Neural cell (in vitro differentiated cells): ENCODE data around the gene DMGDH.

Experiments used
- CTCF ChIP-seq: fragments of 450-650 bp; IDR thresholded peaks from 2 replicates; pipeline ENCODE4 v1.5.1; 2014; ENCODE audit warnings: antibody characterized with exemption, mild to moderate bottlenecking, moderate library complexity; ENCODE audit not compliant: poor library complexity, severe bottlenecking
- EP300 ChIP-seq: fragments of 450-650 bp; conservative IDR thresholded peaks from 2 replicates; pipeline ENCODE4 v1.6.1; 2014; ENCODE audit warnings: antibody characterized with exemption, mild to moderate bottlenecking, moderate library complexity; ENCODE audit not compliant: poor library complexity, severe bottlenecking
- EZH2 ChIP-seq: fragments of 200-600, 300-800 bp; shearing (Covaris generic), sonication (generic); IDR thresholded peaks from 2 replicates; pipeline ENCODE4 v1.6.1; 2014; ENCODE audit warnings: antibody characterized with exemption, low read length, borderline replicate concordance, mild to moderate bottlenecking; ENCODE audit not compliant: insufficient read depth, poor library complexity, severe bottlenecking
- TF ChIP-seq, protein P1 (sequence below): IDR thresholded peaks from 2 replicates; pipeline ENCODE4 v1.6.1; 2012; ENCODE audit warnings: borderline replicate concordance

- TF ChIP-seq CTCF (no peak), EZH2 (no peak), EP300 (no peak)
- TF ChIP-seq, protein P1, sequence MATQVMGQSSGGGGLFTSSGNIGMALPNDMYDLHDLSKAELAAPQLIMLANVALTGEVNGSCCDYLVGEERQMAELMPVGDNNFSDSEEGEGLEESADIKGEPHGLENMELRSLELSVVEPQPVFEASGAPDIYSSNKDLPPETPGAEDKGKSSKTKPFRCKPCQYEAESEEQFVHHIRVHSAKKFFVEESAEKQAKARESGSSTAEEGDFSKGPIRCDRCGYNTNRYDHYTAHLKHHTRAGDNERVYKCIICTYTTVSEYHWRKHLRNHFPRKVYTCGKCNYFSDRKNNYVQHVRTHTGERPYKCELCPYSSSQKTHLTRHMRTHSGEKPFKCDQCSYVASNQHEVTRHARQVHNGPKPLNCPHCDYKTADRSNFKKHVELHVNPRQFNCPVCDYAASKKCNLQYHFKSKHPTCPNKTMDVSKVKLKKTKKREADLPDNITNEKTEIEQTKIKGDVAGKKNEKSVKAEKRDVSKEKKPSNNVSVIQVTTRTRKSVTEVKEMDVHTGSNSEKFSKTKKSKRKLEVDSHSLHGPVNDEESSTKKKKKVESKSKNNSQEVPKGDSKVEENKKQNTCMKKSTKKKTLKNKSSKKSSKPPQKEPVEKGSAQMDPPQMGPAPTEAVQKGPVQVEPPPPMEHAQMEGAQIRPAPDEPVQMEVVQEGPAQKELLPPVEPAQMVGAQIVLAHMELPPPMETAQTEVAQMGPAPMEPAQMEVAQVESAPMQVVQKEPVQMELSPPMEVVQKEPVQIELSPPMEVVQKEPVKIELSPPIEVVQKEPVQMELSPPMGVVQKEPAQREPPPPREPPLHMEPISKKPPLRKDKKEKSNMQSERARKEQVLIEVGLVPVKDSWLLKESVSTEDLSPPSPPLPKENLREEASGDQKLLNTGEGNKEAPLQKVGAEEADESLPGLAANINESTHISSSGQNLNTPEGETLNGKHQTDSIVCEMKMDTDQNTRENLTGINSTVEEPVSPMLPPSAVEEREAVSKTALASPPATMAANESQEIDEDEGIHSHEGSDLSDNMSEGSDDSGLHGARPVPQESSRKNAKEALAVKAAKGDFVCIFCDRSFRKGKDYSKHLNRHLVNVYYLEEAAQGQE = no peak
Observed at GRCh38 chr5:79023348-79023747, 46.1 kb downstream of the DMGDH start.
